Osteocyte (in vitro differentiated cells): ENCODE data around the gene DNAJC6. TPM values are rescaled to one million over a fixed set of nuclear protein-coding genes. Genes with fewer than 3 reads are reported as not detected.

Experiments used
- DNase-seq: peaks from one replicate; pipeline ENCODE4 v3.0.0; 2021; ENCODE audit warnings: mixed read lengths; ENCODE audit not compliant: unreplicated experiment; ENCODE audit errors: extremely low spot score
- H3K27ac Mint-ChIP-seq: one replicate; pipeline ENCODE4 v1.8.0; 2021; ENCODE audit warnings: mild to moderate bottlenecking, mixed read lengths; ENCODE audit not compliant: unreplicated experiment
- H3K27me3 Mint-ChIP-seq: one replicate; pipeline ENCODE4 v1.8.0; 2021; ENCODE audit warnings: mixed read lengths; ENCODE audit not compliant: unreplicated experiment
- H3K36me3 Mint-ChIP-seq: one replicate; pipeline ENCODE4 v1.8.0; 2021; ENCODE audit warnings: mixed read lengths; ENCODE audit not compliant: unreplicated experiment
- H3K4me1 Mint-ChIP-seq: one replicate; pipeline ENCODE4 v1.8.0; 2021; ENCODE audit warnings: mixed read lengths; ENCODE audit not compliant: unreplicated experiment
- H3K4me3 Mint-ChIP-seq: one replicate; pipeline ENCODE4 v1.8.0; 2021; ENCODE audit warnings: mild to moderate bottlenecking, moderate library complexity, mixed read lengths; ENCODE audit not compliant: unreplicated experiment
- H3K9me3 Mint-ChIP-seq: one replicate; pipeline ENCODE4 v1.8.0; 2021; ENCODE audit warnings: mixed read lengths; ENCODE audit not compliant: unreplicated experiment
- CTCF ChIP-seq: fragments of 200-600 bp; sonication (generic); IDR thresholded peaks from 2 replicates; pipeline ENCODE4 v1.5.0; 2021; ENCODE audit warnings: antibody characterized with exemption, mild to moderate bottlenecking, moderate library complexity
- total RNA-seq: library from RNA; stranded (reverse); gene quantifications from 2 replicates; pipeline ENCODE4 v1.2.1, GENCODE V29; 2021

Gene DNAJC6
- total RNA-seq, 1 donor from 2014 or later = 50.8 TPM

DNA sequence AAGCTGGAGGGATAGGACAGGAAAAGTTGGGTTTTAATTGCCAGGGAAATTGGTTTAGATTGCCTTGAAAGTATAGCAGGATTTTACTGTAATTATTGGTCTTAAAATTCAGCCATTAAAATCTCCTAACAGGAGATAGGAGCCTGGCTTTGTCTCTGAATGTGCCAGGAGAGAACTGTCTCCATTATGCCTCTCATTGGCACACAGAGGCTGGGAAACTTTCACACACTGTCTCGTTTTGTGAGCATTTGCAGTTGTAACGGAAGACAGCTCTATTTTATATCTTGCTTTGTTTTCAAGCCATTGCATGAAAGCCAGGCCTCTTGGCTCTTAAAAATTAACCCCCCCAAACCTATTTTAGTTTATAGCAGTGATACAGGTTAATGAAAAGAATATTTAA is 12.5 kb downstream of the DNAJC6 start:
- DNase-seq = no peak
- H3K27ac Mint-ChIP-seq = no peak overlapping the region
- no peaks in the 10 kb centered on the region for H3K4me1 Mint-ChIP-seq

GRCh38 chr1:65323246-65323645 is 13.9 kb downstream of the DNAJC6 start:
- no peak for TF ChIP-seq CTCF

More for the DNA sequence above, 12.5 kb downstream of the DNAJC6 start:
- no peak for TF ChIP-seq CTCF
- H3K36me3 Mint-ChIP-seq = peaks cover 41% of the 10 kb centered on the region
- peaks cover 10% of the 10 kb centered on the region for H3K9me3 Mint-ChIP-seq
- no peaks in the 10 kb centered on the region for H3K27me3 Mint-ChIP-seq
- no peak overlapping the region for H3K4me3 Mint-ChIP-seq

DNA sequence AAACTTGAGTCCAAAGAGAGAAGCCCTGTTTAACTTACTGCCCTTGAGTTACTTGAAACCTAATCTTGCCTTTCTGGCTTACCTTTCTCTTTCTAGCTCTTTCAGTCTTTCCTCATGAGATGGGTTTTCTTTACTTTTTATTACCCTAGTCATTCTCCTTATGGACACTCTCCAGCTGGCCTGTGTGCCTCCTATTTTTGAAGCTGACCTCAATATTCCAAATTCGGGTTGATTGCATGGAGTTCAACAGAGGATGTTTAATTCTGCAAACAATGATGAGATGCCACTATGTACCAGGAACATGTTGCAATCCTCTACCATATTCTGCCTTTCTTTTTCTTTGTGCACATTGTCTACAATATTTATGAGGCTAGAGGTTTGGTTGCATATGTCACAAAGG is 20.7 kb downstream of the DNAJC6 start:
- no peak overlapping the region for H3K4me3 Mint-ChIP-seq
- no peaks in the 10 kb centered on the region for H3K9me3 Mint-ChIP-seq
- TF ChIP-seq CTCF = no peak
- H3K27ac Mint-ChIP-seq = no peak overlapping the region
- H3K27me3 Mint-ChIP-seq = no peaks in the 10 kb centered on the region
- H3K36me3 Mint-ChIP-seq = peaks cover 6% of the 10 kb centered on the region
- H3K4me1 Mint-ChIP-seq = peaks cover 25% of the 10 kb centered on the region
- no peak for DNase-seq

More at GRCh38 chr1:65323246-65323645, 13.9 kb downstream of the DNAJC6 start:
- peaks cover 10% of the 10 kb centered on the region for H3K9me3 Mint-ChIP-seq
- DNase-seq = no peak
- H3K36me3 Mint-ChIP-seq = peaks cover 38% of the 10 kb centered on the region
- H3K4me3 Mint-ChIP-seq = no peak overlapping the region
- H3K4me1 Mint-ChIP-seq = no peaks in the 10 kb centered on the region
- H3K27me3 Mint-ChIP-seq = no peaks in the 10 kb centered on the region
- H3K27ac Mint-ChIP-seq = no peak overlapping the region

- H3K36me3 Mint-ChIP-seq = peaks cover 13% of the 10 kb centered on the region
- H3K4me1 Mint-ChIP-seq = peaks cover 25% of the 10 kb centered on the region
- no peaks in the 10 kb centered on the region for H3K27me3 Mint-ChIP-seq
- H3K9me3 Mint-ChIP-seq = no peaks in the 10 kb centered on the region
- TF ChIP-seq CTCF = no peak
- no peak for DNase-seq
- H3K4me3 Mint-ChIP-seq = no peak overlapping the region
- no peak overlapping the region for H3K27ac Mint-ChIP-seq
Observed at GRCh38 chr1:65330822-65331221, 21.5 kb downstream of the DNAJC6 start.

DNA sequence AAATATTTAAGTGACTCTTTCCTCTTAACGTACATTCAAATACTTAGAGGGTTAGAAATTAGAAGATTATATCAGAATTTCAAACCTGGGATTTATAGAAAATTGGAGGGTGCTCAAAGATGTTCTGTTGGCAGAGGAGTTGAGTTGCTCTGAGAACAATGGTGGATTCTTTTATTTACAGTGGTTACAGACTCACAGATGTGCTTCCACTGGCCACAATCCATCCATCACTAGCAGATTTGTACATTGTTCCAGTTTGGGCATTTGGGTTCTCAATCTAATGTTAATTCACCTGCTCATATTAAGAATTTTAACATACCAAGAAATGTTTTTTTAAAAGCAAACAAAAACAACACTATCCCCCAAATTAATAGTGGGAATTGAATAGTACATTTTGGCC is 23.5 kb downstream of the DNAJC6 start:
- peaks cover 22% of the 10 kb centered on the region for H3K36me3 Mint-ChIP-seq
- H3K27me3 Mint-ChIP-seq = no peaks in the 10 kb centered on the region
- H3K9me3 Mint-ChIP-seq = peaks cover 5% of the 10 kb centered on the region
- no peak for DNase-seq
- H3K27ac Mint-ChIP-seq = no peak overlapping the region
- no peak for TF ChIP-seq CTCF
- H3K4me3 Mint-ChIP-seq = no peak overlapping the region
- peaks cover 27% of the 10 kb centered on the region for H3K4me1 Mint-ChIP-seq
